WI38 (cell line): Measurements from ENCODE around the gene RAB11FIP2.

Experiments
- H3K4me3 ChIP-seq: 2 replicates; pipeline ENCODE4 v1.5.1; 2011; ENCODE audit warnings: low read depth, mild to moderate bottlenecking, control low read depth, low read length
- CTCF ChIP-seq: IDR thresholded peaks from 2 replicates; pipeline ENCODE4 v1.5.1; 2012; ENCODE audit warnings: low read depth, mild to moderate bottlenecking, control low read depth, low read length

RAB11FIP2 gene

GRCh38 chr10:117987244-117987909 lies 59.4 kb downstream of the RAB11FIP2 start:
- no peak overlapping the region for H3K4me3 ChIP-seq
- TF ChIP-seq CTCF: no peak

- TF ChIP-seq CTCF: no peak
- H3K4me3 ChIP-seq: no peak overlapping the region
These were observed 62.8 kb downstream of the RAB11FIP2 start for GRCh38 chr10:117983961-117984360.

GRCh38 chr10:117980755-117981702 lies 65.7 kb downstream of the RAB11FIP2 start:
- TF ChIP-seq CTCF: no peak
- H3K4me3 ChIP-seq: no peak overlapping the region

GRCh38 chr10:117980216-117980615 lies 66.5 kb downstream of the RAB11FIP2 start:
- no peak overlapping the region for H3K4me3 ChIP-seq
- TF ChIP-seq CTCF: no peak

- no peak for TF ChIP-seq CTCF
- H3K4me3 ChIP-seq: no peak overlapping the region
These were observed 74.4 kb downstream of the RAB11FIP2 start for GRCh38 chr10:117972168-117972837.

- H3K4me3 ChIP-seq: no peak overlapping the region
- no peak for TF ChIP-seq CTCF
These were observed 75.8 kb downstream of the RAB11FIP2 start for GRCh38 chr10:117970962-117971361.
